Caco-2 (cell line): ENCODE results near the gene C13orf42. TPM values are rescaled to one million over a fixed set of nuclear protein-coding genes. Genes with fewer than 3 reads are reported as not detected.

Experiments used
- BruUV-seq: library from RNA; stranded (reverse); fragments of 400-500 nt; replicated peaks from 2 replicates; lab custom pipeline; 2021; lab: Mats Ljungman, UMichigan
- CTCF ChIA-PET: fragments of 300-600 bp; sonication (Branson Sonifier 250); formaldehyde crosslinking; loops from one replicate; lab custom pipeline; 2022; ENCODE audit warnings: antibody characterized with exemption; lab: Charles Lee
- POLR2A ChIA-PET: fragments of 300-600 bp; sonication (Branson Sonifier 250); formaldehyde crosslinking; loops from one replicate; lab custom pipeline; 2022; ENCODE audit warnings: antibody characterized with exemption; lab: Charles Lee
- DNase-seq, 2 experiments: peaks; one replicate each; pipeline versions ENCODE4 v3.0.0 to v3.0.0-alpha.2; 2020 to 2022
- H3K27me3 ChIP-seq: replicated peaks from 2 replicates; pipeline ENCODE4 v1.6.0; 2011; ENCODE audit warnings: low read length; ENCODE audit not compliant: control insufficient read depth, insufficient read depth
- H3K36me3 ChIP-seq: 2 replicates; pipeline ENCODE4 v1.5.1; 2011; ENCODE audit warnings: low read length; ENCODE audit not compliant: control insufficient read depth, insufficient read depth
- H3K4me1 ChIP-seq: fragments of 250-450 bp; sonication (Bioruptor Pico); 2 replicates; pipeline ENCODE4 v1.5.1; 2020; ENCODE audit warnings: mild to moderate bottlenecking
- H3K4me3 ChIP-seq: 2 replicates; pipeline ENCODE4 v1.5.1; 2011; ENCODE audit warnings: low read depth, mild to moderate bottlenecking, control low read depth, low read length
- H3K9me3 ChIP-seq: fragments of 250-450 bp; sonication (Bioruptor Pico); 2 replicates; pipeline ENCODE4 v1.5.1; 2020; ENCODE audit warnings: mild to moderate bottlenecking, moderate library complexity
- H3K27ac Mint-ChIP-seq: one replicate; pipeline ENCODE4 v1.8.0; 2022; ENCODE audit warnings: mixed read lengths; ENCODE audit not compliant: unreplicated experiment
- H3K27me3 Mint-ChIP-seq: one replicate; pipeline ENCODE4 v1.8.0; 2022; ENCODE audit warnings: mixed read lengths; ENCODE audit not compliant: insufficient read depth, unreplicated experiment
- H3K36me3 Mint-ChIP-seq: one replicate; pipeline ENCODE4 v1.8.0; 2022; ENCODE audit warnings: mild to moderate bottlenecking, mixed read lengths; ENCODE audit not compliant: insufficient read depth, unreplicated experiment
- H3K4me1 Mint-ChIP-seq: one replicate; pipeline ENCODE4 v1.8.0; 2022; ENCODE audit warnings: low read depth, mixed read lengths; ENCODE audit not compliant: unreplicated experiment
- H3K4me3 Mint-ChIP-seq: one replicate; pipeline ENCODE4 v1.8.0; 2022; ENCODE audit warnings: mild to moderate bottlenecking, moderate library complexity, mixed read lengths; ENCODE audit not compliant: unreplicated experiment
- H3K9me3 Mint-ChIP-seq: one replicate; pipeline ENCODE4 v1.8.0; 2022; ENCODE audit warnings: mixed read lengths; ENCODE audit not compliant: unreplicated experiment
- intact Hi-C: fragments of 100-400 bp; cut with micrococcal nuclease; formaldehyde crosslinking; loops from one replicate; pipeline ENCODE4 v1.10.0; 2022; ENCODE audit not compliant: unreplicated experiment
- total RNA-seq: library from RNA; stranded (reverse); gene quantifications from 2 replicates; pipeline ENCODE4 v1.2.3, GENCODE V29; 2022
- TF ChIP-seq, protein P1 (sequence below), 2 experiments: fragments of 200-600 bp in 1 of 2; IDR thresholded peaks; 1 replicate in 1 of 2; 2 replicates in 1 of 2; pipeline versions ENCODE4 v1.5.1 to v1.8.0; 2011 to 2022; ENCODE audit warnings: antibody characterized with exemption in 1 of 2, control low read depth in 1 of 2, inconsistent platforms in 1 of 2, low read depth in 1 of 2, low read length in 1 of 2, mild to moderate bottlenecking in 1 of 2, moderate library complexity in 1 of 2; ENCODE audit not compliant: insufficient read depth in 1 of 2, severe bottlenecking in 1 of 2, unreplicated experiment in 1 of 2

Gene C13orf42
- total RNA-seq, 1 experiment from 2014 or later, result not detected

DNA sequence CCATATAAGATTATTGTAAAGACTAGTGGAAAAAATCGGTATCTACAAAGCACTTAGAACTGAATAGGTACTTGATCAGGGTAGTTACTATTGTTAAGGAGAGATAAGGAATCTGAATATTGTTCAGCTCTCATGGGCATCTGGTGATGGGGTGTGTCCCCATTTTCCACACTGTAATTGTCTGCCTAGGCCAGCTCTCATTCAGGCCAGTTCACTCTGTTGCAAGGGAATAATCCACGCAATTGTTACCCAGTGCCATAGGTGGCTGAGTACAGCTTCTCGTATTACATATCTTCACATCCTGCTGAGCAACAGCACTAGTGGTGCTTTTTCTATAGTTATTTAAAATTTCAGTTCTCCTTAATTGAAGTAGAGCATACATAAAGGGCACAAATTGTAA, 45.6 kb upstream of the C13orf42 start:
- no peak overlapping the region for H3K4me3 ChIP-seq
- H3K4me3 Mint-ChIP-seq, result no peak overlapping the region
- BruUV-seq, result no TSS peak
- TF ChIP-seq, protein P1, sequence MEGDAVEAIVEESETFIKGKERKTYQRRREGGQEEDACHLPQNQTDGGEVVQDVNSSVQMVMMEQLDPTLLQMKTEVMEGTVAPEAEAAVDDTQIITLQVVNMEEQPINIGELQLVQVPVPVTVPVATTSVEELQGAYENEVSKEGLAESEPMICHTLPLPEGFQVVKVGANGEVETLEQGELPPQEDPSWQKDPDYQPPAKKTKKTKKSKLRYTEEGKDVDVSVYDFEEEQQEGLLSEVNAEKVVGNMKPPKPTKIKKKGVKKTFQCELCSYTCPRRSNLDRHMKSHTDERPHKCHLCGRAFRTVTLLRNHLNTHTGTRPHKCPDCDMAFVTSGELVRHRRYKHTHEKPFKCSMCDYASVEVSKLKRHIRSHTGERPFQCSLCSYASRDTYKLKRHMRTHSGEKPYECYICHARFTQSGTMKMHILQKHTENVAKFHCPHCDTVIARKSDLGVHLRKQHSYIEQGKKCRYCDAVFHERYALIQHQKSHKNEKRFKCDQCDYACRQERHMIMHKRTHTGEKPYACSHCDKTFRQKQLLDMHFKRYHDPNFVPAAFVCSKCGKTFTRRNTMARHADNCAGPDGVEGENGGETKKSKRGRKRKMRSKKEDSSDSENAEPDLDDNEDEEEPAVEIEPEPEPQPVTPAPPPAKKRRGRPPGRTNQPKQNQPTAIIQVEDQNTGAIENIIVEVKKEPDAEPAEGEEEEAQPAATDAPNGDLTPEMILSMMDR (IDR thresholded peaks at IDR 0.05; ENCODE audit: insufficient read depth in 1 of 2, low read depth in 1 of 2, low read length in 1 of 2, severe bottlenecking in 1 of 2, unreplicated experiment in 1 of 2), result no peak
- no peaks in the 10 kb centered on the region for H3K9me3 ChIP-seq
- no peaks in the 10 kb centered on the region for H3K36me3 ChIP-seq
- H3K4me1 ChIP-seq, result no peaks in the 10 kb centered on the region
- ChIA-PET CTCF (interaction anchor here (1.5 kb wide), 1 partner anchor 130 kb away, joined by 4 read pairs; no protein-coding TSS in a partner anchor), POLR2A (interaction anchor here (0.6 kb wide), 1 partner anchor 29 kb away, joined by 3 read pairs; no protein-coding TSS in a partner anchor)
- H3K9me3 Mint-ChIP-seq, result no peaks in the 10 kb centered on the region
- H3K4me1 Mint-ChIP-seq, result peaks cover 5% of the 10 kb centered on the region
- no peaks in the 10 kb centered on the region for H3K27me3 ChIP-seq
- intact Hi-C loops, result no loop called here
- no peaks in the 10 kb centered on the region for H3K27me3 Mint-ChIP-seq
- no peaks in the 10 kb centered on the region for H3K36me3 Mint-ChIP-seq
- H3K27ac Mint-ChIP-seq, result no peak overlapping the region
- DNase-seq, result no peak

GRCh38 chr13:51155776-51156515, 44.9 kb upstream of the C13orf42 start:
- H3K4me1 ChIP-seq, result no peaks in the 10 kb centered on the region
- H3K27me3 Mint-ChIP-seq, result peaks cover 2% of the 10 kb centered on the region
- ChIA-PET CTCF (interaction anchor here (1.5 kb wide), 1 partner anchor 130 kb away, joined by 4 read pairs; no protein-coding TSS in a partner anchor), POLR2A (interaction anchor here (0.6 kb wide), 1 partner anchor 29 kb away, joined by 3 read pairs; no protein-coding TSS in a partner anchor)
- H3K4me3 ChIP-seq, result no peak overlapping the region
- no peak overlapping the region for H3K4me3 Mint-ChIP-seq
- no peaks in the 10 kb centered on the region for H3K36me3 ChIP-seq
- H3K36me3 Mint-ChIP-seq, result no peaks in the 10 kb centered on the region
- H3K4me1 Mint-ChIP-seq, result peaks cover 5% of the 10 kb centered on the region
- H3K27ac Mint-ChIP-seq, result no peak overlapping the region
- intact Hi-C loops, result no loop called here
- BruUV-seq, result no TSS peak
- no peaks in the 10 kb centered on the region for H3K9me3 Mint-ChIP-seq
- no peaks in the 10 kb centered on the region for H3K27me3 ChIP-seq
- TF ChIP-seq, protein P1 (IDR thresholded peaks at IDR 0.05; ENCODE audit: insufficient read depth in 1 of 2, low read depth in 1 of 2, low read length in 1 of 2, severe bottlenecking in 1 of 2, unreplicated experiment in 1 of 2), result no peak
- H3K9me3 ChIP-seq, result no peaks in the 10 kb centered on the region
- no peak for DNase-seq

- H3K9me3 Mint-ChIP-seq, result no peaks in the 10 kb centered on the region
- TF ChIP-seq, protein P1 (IDR thresholded peaks at IDR 0.05; ENCODE audit: insufficient read depth in 1 of 2, low read depth in 1 of 2, low read length in 1 of 2, severe bottlenecking in 1 of 2, unreplicated experiment in 1 of 2), result no peak
- H3K36me3 ChIP-seq, result no peaks in the 10 kb centered on the region
- ChIA-PET CTCF (no interaction called here), POLR2A (no interaction called here)
- H3K4me3 Mint-ChIP-seq, result no peak overlapping the region
- no peak overlapping the region for H3K27ac Mint-ChIP-seq
- H3K9me3 ChIP-seq, result no peaks in the 10 kb centered on the region
- no peak for DNase-seq
- BruUV-seq, result no TSS peak
- no peaks in the 10 kb centered on the region for H3K27me3 ChIP-seq
- H3K27me3 Mint-ChIP-seq, result peaks cover 3% of the 10 kb centered on the region
- peaks cover 5% of the 10 kb centered on the region for H3K4me1 Mint-ChIP-seq
- no peaks in the 10 kb centered on the region for H3K4me1 ChIP-seq
- H3K36me3 Mint-ChIP-seq, result no peaks in the 10 kb centered on the region
- H3K4me3 ChIP-seq, result no peak overlapping the region
- intact Hi-C loops, result no loop called here
Measured at GRCh38 chr13:51155161-51155560, 44.1 kb upstream of the C13orf42 start.
